Neural cell (in vitro differentiated cells): Measurements from ENCODE around the gene FBXL17.

ENCODE experiments used
- EP300 ChIP-seq: fragments of 450-650 bp; conservative IDR thresholded peaks from 2 replicates; pipeline ENCODE4 v1.6.1; 2014; ENCODE audit warnings: antibody characterized with exemption, mild to moderate bottlenecking, moderate library complexity; ENCODE audit not compliant: poor library complexity, severe bottlenecking
- EZH2 ChIP-seq: fragments of 200-600, 300-800 bp; shearing (Covaris generic), sonication (generic); IDR thresholded peaks from 2 replicates; pipeline ENCODE4 v1.6.1; 2014; ENCODE audit warnings: antibody characterized with exemption, low read length, borderline replicate concordance, mild to moderate bottlenecking; ENCODE audit not compliant: insufficient read depth, poor library complexity, severe bottlenecking
- POLR2AphosphoS5 ChIP-seq: IDR thresholded peaks from 2 replicates; pipeline ENCODE4 v1.6.1; 2012
- SMC3 ChIP-seq: fragments of 450-650 bp; conservative IDR thresholded peaks from 2 replicates; pipeline ENCODE4 v1.6.1; 2014; ENCODE audit warnings: antibody characterized with exemption, mild to moderate bottlenecking, moderate library complexity; ENCODE audit not compliant: poor library complexity
- TAF1 ChIP-seq: IDR thresholded peaks from 2 replicates; pipeline ENCODE4 v1.6.1; 2012; ENCODE audit warnings: low read depth
- TF ChIP-seq, protein P1 (sequence below): fragments of 450-650 bp; IDR thresholded peaks from 2 replicates; pipeline ENCODE4 v1.5.1; 2014; ENCODE audit warnings: antibody characterized with exemption, mild to moderate bottlenecking, moderate library complexity; ENCODE audit not compliant: poor library complexity, severe bottlenecking

DNA sequence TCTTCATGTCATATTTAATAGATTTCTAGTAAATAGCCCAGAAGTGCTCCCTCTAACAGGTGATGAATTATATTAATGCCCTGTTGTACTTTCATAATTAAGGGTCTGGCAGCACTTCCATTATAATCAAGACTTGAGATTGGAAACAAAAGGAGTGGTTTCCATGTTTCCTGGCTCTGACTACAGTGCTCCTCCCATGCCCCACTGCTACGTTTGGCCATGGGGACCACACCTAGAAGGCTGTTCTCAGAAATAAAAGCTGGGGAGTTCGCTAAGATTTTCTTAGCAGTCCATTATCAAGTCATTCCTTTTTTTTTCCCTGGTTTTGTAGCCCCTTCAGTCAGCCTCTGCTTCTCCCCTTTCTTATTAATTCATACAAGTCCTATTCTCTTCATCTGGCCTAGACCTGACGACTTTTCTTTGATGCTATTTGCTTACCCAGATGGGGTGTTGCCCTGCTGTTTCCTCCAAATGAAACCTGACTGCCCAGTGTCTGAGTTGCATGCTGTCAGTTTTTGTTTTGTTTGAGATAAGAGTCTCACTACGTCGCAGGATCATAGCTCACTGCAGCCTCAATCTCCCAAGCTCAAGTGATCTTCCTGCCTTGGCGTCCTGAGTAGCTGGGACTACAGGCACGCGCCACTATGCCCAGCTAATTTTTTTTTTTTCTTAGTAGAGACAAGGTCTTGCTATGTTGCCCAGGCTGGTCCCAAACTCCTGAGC lies 399.0 kb downstream of the FBXL17 start:
- TF ChIP-seq, protein P1, sequence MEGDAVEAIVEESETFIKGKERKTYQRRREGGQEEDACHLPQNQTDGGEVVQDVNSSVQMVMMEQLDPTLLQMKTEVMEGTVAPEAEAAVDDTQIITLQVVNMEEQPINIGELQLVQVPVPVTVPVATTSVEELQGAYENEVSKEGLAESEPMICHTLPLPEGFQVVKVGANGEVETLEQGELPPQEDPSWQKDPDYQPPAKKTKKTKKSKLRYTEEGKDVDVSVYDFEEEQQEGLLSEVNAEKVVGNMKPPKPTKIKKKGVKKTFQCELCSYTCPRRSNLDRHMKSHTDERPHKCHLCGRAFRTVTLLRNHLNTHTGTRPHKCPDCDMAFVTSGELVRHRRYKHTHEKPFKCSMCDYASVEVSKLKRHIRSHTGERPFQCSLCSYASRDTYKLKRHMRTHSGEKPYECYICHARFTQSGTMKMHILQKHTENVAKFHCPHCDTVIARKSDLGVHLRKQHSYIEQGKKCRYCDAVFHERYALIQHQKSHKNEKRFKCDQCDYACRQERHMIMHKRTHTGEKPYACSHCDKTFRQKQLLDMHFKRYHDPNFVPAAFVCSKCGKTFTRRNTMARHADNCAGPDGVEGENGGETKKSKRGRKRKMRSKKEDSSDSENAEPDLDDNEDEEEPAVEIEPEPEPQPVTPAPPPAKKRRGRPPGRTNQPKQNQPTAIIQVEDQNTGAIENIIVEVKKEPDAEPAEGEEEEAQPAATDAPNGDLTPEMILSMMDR, result no peak
- no peak for TF ChIP-seq EP300
- no peak for TF ChIP-seq EZH2
- TF ChIP-seq TAF1, result no peak
- no peak for TF ChIP-seq SMC3
- TF ChIP-seq POLR2AphosphoS5, result no peak
